ENCODE measurements around the gene AIM2.
"Not testable (repeated sequence)": the region's sequence is repeated elsewhere in the genome, so short reads cannot be mapped to it uniquely, and the experiment has no call there.

AIM2 gene, protein sequence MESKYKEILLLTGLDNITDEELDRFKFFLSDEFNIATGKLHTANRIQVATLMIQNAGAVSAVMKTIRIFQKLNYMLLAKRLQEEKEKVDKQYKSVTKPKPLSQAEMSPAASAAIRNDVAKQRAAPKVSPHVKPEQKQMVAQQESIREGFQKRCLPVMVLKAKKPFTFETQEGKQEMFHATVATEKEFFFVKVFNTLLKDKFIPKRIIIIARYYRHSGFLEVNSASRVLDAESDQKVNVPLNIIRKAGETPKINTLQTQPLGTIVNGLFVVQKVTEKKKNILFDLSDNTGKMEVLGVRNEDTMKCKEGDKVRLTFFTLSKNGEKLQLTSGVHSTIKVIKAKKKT

GRCh38 chr1:159076438-159077119 lies at the start of gene AIM2:
Gene AIM2 (minus strand): TSS chr1:159076766. CDS start chr1:159073499, 3,267 bp downstream.
- FAIRE-seq = no peak

- no peak for FAIRE-seq
Observed at GRCh38 chr1:159123587-159123986, 47.0 kb upstream of the AIM2 start.

- no peak for FAIRE-seq
Observed at GRCh38 chr1:159122005-159122621, 45.5 kb upstream of the AIM2 start.

GRCh38 chr1:159121526-159121925 lies 45.0 kb upstream of the AIM2 start:
- no peak for FAIRE-seq

DNA sequence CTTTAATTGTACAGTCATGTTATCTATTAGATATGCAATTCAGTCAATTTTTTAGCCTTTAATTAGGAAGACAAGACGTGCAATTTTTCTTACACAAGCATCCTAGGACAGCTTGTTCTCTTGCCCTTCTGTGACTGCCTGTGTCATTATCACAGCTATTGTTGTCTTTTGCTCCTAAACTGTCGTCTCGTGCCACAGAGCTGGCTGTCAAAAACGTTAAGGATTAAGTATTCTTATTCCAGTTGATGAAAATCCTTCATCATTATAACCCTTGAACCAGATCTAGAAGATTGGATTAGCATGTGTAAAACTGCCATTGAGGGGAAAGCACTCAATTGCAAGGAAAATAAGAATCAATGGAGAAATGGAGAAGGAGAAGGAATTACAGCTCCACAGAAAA lies 43.8 kb upstream of the AIM2 start:
- FAIRE-seq = no peak

DNA sequence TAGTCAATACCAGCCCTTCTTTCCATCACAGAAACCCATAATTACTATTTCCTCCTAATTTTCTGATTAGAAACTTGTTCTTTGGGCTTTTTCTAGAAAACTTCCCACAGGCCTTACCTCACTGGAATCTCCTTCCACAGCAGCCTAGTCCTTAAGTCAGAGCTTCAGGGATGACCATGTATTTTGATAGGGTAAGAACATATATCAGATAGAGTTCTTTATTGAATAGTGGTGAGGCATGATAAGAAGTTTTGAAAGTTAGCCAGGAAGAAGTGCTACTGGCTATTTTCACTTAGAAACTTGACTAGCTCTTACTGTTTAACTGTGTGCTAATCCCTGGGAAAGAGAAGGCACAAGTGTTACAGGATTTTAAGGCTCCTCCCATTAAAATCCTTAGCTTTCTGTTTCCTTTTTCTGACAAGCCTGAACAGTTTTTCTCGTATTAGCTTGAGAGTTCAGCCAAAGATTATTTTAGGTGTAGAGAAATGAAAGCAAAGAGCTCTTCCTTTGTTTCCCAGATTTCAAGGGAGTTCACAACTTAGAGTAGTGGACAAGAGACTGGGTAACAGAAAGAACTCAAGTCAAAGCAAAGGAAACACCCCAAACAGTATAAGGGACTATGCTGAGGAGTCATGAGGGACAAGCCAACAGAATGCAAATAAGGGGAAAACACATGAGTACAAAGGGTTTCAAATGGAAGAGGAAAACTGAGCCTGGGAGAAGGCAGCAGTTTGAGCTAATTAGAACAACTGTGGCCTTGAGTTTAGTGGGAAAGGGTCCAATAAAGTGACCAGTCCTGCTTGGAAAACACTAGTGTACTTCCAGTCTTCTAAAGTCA lies 37.2 kb upstream of the AIM2 start:
- no peak for FAIRE-seq

GRCh38 chr1:159103021-159103420 lies 26.5 kb upstream of the AIM2 start:
- FAIRE-seq = not testable (repeated sequence)

- FAIRE-seq = no peak
Observed at GRCh38 chr1:159100589-159100988, 24.0 kb upstream of the AIM2 start.

GRCh38 chr1:159098596-159098995 lies 22.0 kb upstream of the AIM2 start:
- no peak for FAIRE-seq

GRCh38 chr1:159092036-159092760 lies 15.6 kb upstream of the AIM2 start:
- FAIRE-seq = no peak

DNA sequence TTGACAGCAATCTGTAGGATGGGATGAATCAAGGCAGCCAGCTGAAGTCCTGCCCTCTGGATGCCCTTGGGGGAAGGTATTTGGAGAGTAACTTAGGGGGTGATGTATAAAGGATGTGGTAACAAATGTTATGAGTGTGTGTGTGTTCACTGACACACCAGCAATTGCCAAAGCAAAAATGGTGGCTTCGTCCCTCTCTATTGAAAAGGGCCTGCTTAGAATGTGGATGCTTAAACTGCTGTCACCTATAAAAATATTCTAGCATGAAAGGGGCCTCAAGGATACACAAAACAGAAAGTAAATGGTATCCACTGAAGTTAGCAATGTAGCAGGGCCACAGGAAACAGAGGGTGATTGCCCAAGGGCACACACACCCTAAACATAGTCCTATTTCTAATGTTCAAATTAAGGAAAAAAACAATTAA lies 15.1 kb upstream of the AIM2 start:
- no peak for FAIRE-seq

- no peak for FAIRE-seq
Observed at GRCh38 chr1:159091180-159091560, 14.6 kb upstream of the AIM2 start.

- no peak for FAIRE-seq
Observed at GRCh38 chr1:159090286-159091179, 14.0 kb upstream of the AIM2 start.

- FAIRE-seq = no peak
Observed at GRCh38 chr1:159089184-159089791, 12.7 kb upstream of the AIM2 start.

DNA sequence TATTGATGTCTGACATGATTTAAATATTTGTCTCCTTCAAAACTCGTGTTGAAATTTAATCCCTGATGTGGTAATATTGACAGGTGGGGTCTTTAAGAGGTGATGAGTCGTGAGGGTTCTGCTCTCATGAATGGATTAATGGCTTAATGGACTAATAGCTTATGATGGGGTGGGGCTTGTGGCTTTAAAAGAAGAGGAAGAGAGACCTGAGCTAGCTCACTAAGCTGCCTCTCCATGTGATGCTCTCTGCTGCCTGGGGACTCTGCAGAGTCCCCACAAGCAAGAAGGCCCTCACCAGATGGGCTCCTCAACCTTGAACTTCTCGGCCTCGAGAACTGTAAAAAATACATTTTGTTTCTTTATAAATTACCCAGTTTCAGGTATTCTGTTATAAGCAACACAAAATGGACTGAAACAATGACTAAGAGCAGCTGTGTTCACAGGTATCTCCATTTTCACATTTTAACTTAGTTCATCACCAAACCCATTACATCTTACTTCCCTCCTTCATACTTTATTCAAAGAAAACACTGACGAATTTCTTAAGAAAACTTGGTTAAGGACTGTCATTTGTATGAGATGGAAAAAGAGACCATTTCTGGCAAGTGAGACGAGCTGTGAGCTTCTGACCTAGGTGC lies 12.1 kb upstream of the AIM2 start:
- no peak for FAIRE-seq

DNA sequence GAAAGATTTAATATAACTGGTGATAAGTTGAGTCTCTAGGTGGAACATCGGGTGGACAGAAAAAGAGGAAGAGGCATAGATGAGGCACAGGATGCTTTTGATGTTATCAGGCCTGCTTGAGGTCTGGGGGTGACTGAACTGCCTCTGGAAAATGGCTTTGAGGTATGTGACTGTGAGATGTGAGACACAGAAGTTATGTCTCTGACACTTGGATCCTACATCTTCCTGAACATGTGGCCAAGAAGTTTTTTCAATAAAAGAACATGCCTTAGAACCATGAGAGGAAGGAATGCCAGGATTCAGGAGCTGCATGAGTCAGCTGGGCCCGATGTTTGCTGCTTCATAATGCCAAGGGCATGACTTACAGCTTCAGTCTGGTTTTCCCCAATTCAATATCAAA lies 11.5 kb upstream of the AIM2 start:
- FAIRE-seq = no peak

DNA sequence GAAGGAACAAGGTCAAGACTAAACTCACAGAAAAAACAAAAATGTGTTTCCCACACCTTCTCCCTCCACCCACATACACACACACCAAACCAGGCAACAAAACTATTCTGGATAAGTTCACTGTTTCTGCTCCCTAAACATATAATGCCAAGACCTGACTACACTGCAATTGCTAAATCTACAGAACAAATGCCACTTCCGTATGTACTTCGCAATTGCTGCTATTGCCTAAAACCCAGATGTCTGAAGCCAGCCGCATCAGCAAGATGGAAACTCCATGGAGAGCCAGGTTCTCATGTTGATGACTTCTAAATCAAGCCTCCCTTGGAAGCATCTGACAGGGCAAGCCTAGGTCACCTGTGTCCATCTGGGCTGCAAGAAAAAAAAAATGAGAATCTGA lies 8.3 kb upstream of the AIM2 start:
- FAIRE-seq = no peak

- FAIRE-seq = no peak
Observed at GRCh38 chr1:159084152-159084551, 7.6 kb upstream of the AIM2 start.

DNA sequence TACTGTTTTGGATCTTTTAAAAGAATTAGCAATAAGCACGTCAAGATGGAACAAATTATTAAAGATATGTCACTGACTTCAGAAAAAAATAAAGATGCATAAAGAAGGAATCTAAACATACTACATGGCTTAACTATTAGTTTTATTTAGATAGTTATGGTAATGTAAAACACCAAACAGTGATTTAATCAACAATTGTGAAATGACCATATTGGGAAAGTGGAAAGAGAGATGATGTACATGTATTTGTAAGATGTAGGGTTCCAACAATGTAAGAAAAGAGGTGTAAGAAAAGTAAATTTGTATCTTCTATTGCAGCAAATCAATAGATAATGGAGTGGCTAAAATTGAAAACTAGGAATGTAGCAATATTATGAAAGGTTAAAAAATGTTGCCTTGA lies 6.4 kb upstream of the AIM2 start:
- FAIRE-seq = no peak

GRCh38 chr1:159081626-159082025 lies 5.1 kb upstream of the AIM2 start:
- peak; percentile 59 for FAIRE-seq
